Measurements from ENCODE around the gene STK32A.

The STK32A gene

DNA sequence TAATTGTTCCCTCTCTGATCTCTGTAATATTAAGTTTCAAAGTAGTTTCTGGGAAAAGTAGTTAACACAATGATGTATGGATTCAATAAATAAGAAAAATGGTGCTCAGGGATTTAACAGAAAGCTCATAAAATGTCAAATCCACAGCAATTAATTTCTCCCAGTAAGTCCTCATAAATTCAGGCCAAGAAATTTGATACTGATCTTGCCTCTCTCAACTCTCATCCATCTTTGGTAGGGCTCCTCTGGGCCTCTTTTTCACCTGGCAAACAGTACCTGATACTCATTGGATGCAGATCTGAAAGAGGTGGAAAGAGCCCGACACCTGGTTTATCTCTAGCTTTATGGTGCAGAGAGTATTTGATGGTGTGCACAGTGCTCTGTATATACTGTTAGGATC lies 106.1 kb downstream of the STK32A start:
- no peak overlapping the region for H3K4me3 ChIP-seq (ENCODE audit: low read length)
- TF ChIP-seq, protein P1, sequence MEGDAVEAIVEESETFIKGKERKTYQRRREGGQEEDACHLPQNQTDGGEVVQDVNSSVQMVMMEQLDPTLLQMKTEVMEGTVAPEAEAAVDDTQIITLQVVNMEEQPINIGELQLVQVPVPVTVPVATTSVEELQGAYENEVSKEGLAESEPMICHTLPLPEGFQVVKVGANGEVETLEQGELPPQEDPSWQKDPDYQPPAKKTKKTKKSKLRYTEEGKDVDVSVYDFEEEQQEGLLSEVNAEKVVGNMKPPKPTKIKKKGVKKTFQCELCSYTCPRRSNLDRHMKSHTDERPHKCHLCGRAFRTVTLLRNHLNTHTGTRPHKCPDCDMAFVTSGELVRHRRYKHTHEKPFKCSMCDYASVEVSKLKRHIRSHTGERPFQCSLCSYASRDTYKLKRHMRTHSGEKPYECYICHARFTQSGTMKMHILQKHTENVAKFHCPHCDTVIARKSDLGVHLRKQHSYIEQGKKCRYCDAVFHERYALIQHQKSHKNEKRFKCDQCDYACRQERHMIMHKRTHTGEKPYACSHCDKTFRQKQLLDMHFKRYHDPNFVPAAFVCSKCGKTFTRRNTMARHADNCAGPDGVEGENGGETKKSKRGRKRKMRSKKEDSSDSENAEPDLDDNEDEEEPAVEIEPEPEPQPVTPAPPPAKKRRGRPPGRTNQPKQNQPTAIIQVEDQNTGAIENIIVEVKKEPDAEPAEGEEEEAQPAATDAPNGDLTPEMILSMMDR (IDR thresholded peaks at IDR 0.05; ENCODE audit: insufficient read depth, low read depth, low read length, missing control alignments), result no peak
- DNase-seq (ENCODE audit: low read depth), result no peak

DNA sequence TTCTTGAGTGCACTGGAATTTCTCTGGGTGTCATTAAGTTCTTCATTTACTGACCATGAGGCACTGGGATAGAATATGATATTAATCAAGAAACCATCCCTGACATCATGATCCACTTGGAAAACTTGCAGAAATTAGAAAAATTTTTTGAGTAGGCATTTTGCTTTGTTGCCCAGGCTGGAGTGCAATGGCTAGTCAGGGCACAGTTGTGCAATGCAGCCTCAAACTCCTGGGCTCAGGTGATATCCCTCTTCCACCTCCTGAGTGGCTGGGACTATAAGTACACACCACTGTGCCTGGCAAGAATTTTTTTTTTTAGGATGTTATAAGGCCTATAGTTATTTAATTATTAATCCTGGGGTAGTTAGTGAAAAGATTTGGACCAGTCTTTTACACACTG lies 106.5 kb downstream of the STK32A start:
- TF ChIP-seq, protein P1 (IDR thresholded peaks at IDR 0.05; ENCODE audit: insufficient read depth, low read depth, low read length, missing control alignments), result no peak
- H3K4me3 ChIP-seq (ENCODE audit: low read length), result no peak overlapping the region
- DNase-seq (ENCODE audit: low read depth), result no peak

DNA sequence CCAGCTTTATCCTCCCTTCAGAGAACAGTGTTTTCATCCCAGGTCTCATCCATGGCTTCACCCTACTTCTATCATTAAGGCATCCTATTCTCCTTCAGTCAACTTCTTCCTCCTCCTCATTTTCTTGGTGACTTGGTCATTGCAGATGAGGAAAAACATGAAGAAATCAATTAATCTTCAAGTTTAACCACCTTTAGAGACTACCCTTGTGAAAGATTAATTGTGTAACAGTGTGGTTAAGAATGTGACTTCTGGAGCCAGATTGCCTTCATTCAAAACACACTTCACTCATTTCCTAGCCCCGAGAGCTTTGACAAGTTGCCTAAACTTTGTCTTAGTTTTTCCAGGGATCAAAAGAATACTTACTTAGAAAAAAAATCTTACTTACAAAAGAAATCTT lies 110.0 kb downstream of the STK32A start:
- H3K4me3 ChIP-seq (ENCODE audit: low read length), result no peak overlapping the region
- TF ChIP-seq, protein P1 (IDR thresholded peaks at IDR 0.05; ENCODE audit: insufficient read depth, low read depth, low read length, missing control alignments), result no peak
- DNase-seq (ENCODE audit: low read depth), result no peak

DNA sequence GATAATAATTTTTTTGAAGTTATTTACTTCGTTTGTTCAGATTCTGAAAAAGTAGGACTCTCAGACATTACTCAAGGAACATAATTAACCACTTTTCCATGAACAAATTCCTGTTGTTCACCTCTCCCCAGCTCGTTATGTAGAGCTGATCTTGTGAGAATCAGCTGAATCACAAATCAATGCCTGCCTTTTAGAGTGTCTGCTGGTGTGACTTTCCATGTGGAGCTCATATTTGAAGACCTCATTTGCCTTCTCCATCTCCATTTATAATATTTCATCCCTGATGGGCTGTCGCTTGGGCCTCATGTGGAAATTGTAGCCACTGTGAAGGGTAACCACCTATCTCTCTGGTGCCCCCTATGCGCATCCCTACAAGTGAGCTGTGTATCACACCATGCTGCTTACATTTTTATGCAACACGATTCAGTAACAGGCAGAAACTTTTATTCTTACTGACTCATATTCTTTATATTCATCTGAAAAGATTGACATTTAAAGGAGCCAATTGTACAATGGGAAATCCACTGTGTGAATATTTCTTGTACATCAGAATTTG lies 111.3 kb downstream of the STK32A start:
- no peak for DNase-seq (ENCODE audit: low read depth)
- H3K4me3 ChIP-seq (ENCODE audit: low read length), result no peak overlapping the region
- TF ChIP-seq, protein P1 (IDR thresholded peaks at IDR 0.05; ENCODE audit: insufficient read depth, low read depth, low read length, missing control alignments), result no peak

DNA sequence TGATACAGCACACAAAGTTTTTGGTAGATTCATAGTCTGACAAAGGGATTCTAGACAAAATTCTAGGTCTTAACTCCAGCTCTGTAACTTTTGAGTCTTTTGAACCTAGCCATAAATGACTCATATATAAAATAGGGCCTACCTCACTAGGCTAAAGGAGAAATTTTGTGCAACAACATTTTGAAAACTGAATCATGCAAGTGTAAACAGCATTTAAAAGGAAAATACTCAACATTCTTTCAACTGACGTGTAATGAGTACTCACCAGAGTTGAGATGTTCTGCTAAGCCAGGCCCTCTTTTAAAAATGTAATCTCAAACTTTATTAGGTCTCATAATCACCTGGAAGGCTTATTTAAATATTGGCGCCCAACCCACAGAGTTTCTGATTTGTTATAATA lies 113.2 kb downstream of the STK32A start:
- peak; percentile 73 for DNase-seq (ENCODE audit: low read depth)
- TF ChIP-seq, protein P1 (IDR thresholded peaks at IDR 0.05; ENCODE audit: insufficient read depth, low read depth, low read length, missing control alignments), result no peak
- H3K4me3 ChIP-seq (ENCODE audit: low read length), result no peak overlapping the region

DNA sequence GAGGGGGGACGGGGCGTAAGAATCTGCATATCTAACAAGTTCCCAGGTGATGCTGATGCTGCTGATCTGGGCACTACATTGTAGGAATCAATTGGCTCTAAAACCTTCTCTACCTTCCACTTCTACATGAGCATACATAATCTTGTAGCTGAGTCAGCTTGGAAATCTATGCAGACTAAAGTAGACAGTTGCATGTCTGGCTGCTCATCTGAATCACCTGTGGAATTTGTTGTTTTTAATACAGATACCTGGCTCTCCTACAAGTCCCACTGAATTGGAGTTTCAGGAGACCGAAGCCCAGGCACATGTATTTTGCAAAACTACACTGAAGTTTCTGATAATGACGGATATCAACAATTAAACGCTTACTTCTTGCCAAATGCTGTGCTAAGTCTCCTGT lies 113.6 kb downstream of the STK32A start:
- H3K4me3 ChIP-seq (ENCODE audit: low read length), result no peak overlapping the region
- TF ChIP-seq, protein P1 (IDR thresholded peaks at IDR 0.05; ENCODE audit: insufficient read depth, low read depth, low read length, missing control alignments), result no peak
- peak; percentile 24 for DNase-seq (ENCODE audit: low read depth)

DNA sequence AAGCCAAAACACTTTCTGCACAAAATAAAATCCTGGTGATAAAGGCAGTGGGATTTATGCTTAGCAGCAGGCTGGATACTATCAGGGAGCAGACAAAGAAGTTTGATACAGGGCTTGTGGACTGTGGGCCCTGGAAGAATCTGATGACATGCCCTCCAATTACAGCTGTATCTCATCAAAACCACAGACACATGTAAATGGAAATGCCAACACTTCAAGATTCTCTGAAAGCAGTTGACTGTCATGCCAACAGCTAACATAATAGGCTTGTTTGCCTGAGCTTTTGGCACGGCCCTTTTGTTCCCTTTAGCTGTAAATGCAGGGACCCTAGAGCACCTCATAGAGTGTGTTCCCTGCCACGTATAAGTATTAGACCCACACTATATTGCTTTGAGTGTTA lies 114.4 kb downstream of the STK32A start:
- no peak overlapping the region for H3K4me3 ChIP-seq (ENCODE audit: low read length)
- TF ChIP-seq, protein P1 (IDR thresholded peaks at IDR 0.05; ENCODE audit: insufficient read depth, low read depth, low read length, missing control alignments), result no peak
- no peak for DNase-seq (ENCODE audit: low read depth)

Measured in epithelial cell of esophagus (primary cell).